Ovary (tissue), 3 donors: ENCODE measurements around the gene SLC10A3.

ENCODE experiments used
- EP300 ChIP-seq: sonication (generic); formaldehyde crosslinking; IDR thresholded peaks from one replicate; pipeline ENCODE4 v1.6.1; 2017; ENCODE audit warnings: antibody characterized with exemption
- POLR2A ChIP-seq: fragments of 450-650 bp; IDR thresholded peaks from one replicate; pipeline ENCODE4 v1.6.1; 2017; ENCODE audit warnings: antibody characterized with exemption, mild to moderate bottlenecking, moderate library complexity
- TF ChIP-seq, protein P1 (sequence below), 3 donors: fragments of 450-650 bp in 2 of 3; fragments of 200-600 bp in 1 of 3; IDR thresholded peaks; one replicate each; pipeline versions ENCODE4 v1.5.1 to v1.8.0; 2016 to 2022; ENCODE audit warnings: antibody characterized with exemption in 3 of 3, mild to moderate bottlenecking in 1 of 3
- donor health status: DM: no; HTN: no; CAD: no.

DNA sequence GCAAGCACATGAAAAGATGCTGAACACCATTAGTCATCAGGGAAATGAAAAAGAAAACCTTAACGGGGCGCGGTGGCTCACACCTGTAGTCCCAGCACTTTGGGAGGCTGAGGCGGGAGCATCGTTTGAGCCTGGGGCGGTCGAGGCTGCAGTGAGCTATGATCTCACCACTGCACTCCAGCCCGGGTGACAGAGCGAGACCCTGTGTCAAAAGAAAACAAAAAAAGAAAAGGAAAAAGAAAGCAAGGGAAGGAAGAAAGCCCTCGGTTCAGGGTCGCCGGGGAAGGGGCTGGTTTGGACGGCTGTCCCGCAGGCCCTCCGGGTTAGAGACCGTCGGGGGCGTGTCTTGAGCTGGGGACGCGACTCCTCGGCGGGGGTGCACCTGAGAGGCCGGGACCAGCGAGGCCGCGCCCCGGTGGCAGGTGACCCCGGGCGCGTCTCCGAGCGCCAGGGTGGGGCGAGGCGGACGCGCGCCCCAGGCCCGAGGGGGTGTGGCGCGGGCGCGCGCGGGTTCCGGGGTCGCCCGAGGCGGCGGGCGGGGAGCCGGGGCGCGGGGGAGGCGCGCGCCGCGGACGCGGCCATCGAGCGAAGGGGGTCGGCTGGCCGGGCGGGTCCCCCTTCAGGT, 32.8 kb downstream of the SLC10A3 start:
- TF ChIP-seq, protein P1, sequence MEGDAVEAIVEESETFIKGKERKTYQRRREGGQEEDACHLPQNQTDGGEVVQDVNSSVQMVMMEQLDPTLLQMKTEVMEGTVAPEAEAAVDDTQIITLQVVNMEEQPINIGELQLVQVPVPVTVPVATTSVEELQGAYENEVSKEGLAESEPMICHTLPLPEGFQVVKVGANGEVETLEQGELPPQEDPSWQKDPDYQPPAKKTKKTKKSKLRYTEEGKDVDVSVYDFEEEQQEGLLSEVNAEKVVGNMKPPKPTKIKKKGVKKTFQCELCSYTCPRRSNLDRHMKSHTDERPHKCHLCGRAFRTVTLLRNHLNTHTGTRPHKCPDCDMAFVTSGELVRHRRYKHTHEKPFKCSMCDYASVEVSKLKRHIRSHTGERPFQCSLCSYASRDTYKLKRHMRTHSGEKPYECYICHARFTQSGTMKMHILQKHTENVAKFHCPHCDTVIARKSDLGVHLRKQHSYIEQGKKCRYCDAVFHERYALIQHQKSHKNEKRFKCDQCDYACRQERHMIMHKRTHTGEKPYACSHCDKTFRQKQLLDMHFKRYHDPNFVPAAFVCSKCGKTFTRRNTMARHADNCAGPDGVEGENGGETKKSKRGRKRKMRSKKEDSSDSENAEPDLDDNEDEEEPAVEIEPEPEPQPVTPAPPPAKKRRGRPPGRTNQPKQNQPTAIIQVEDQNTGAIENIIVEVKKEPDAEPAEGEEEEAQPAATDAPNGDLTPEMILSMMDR (IDR thresholded peaks at IDR 0.05) = no peak
- TF ChIP-seq EP300 (no peak), POLR2A (no peak)
